Measurements from ENCODE around the gene SLC13A3.

SLC13A3 gene

DNA sequence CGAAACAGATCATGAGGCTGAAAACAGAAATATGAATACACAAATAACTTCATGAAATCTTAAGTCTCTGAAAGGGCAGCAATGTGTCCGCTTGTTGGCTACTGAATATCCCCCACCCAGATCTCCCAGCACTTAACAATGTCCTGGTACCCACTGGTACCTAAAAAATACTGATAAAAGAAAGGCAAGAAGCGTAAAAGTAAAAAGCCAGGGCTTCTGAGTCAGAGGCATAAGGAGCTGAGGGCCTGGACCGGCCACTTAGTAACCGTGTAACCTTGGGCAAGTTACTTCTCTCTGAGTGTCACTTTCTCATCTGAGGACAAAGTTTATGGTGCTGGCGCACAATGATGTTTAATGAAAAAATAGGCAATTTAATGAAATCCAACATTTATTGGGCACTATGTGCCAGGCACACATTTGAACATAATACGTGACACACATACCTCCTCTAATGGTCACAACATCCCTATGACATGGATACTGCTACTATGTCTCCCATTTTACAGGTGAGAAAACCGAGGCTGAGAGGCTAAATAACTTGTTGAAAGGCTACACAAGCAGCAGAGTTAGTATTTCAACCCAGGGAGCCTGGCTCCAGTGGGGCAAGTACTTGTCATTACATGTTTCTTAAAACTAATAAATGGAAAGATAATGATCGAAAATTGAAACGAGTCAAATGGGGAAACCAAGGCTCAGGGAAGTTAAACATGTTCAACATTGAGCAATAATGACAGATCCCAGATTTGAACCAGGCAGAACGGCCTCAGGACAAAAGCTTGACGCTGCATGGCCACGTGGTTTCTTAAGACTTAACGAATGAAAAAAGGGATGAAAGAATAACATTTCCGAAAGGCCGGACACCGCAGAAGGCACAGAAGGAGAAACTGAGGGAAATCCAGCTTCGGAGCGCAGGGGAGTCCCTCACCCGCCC, 37.2 kb upstream of the SLC13A3 start:
- peaks cover 40% of the 10 kb centered on the region for H3K4me1 ChIP-seq (ENCODE audit: control insufficient read depth, low read length)
- TF ChIP-seq, protein P1, sequence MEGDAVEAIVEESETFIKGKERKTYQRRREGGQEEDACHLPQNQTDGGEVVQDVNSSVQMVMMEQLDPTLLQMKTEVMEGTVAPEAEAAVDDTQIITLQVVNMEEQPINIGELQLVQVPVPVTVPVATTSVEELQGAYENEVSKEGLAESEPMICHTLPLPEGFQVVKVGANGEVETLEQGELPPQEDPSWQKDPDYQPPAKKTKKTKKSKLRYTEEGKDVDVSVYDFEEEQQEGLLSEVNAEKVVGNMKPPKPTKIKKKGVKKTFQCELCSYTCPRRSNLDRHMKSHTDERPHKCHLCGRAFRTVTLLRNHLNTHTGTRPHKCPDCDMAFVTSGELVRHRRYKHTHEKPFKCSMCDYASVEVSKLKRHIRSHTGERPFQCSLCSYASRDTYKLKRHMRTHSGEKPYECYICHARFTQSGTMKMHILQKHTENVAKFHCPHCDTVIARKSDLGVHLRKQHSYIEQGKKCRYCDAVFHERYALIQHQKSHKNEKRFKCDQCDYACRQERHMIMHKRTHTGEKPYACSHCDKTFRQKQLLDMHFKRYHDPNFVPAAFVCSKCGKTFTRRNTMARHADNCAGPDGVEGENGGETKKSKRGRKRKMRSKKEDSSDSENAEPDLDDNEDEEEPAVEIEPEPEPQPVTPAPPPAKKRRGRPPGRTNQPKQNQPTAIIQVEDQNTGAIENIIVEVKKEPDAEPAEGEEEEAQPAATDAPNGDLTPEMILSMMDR (IDR thresholded peaks at IDR 0.05; ENCODE audit: low read depth, low read length, poor library complexity, severe bottlenecking), result no peak
- no peak for TF ChIP-seq EZH2phosphoT487 (IDR thresholded peaks at IDR 0.05; ENCODE audit: borderline replicate concordance, low read length)
- no peaks in the 10 kb centered on the region for H3K27me3 ChIP-seq (ENCODE audit: control insufficient read depth, low read length)
- H3K4me2 ChIP-seq (ENCODE audit: low read length), result peak overlapping the region; percentile 78
- peak overlapping the region; percentile 58 for H3K27ac ChIP-seq (ENCODE audit: low read depth, low read length)
- peaks cover 22% of the 10 kb centered on the region; the same call in 1 of the 2 replicates for H4K20me1 ChIP-seq (ENCODE audit: control insufficient read depth, insufficient read depth, low read depth, low read length)
- H3K4me3 ChIP-seq (ENCODE audit: low read length), result peak overlapping the region; percentile 79
- H3K9me2 ChIP-seq (replicated peaks; ENCODE audit: control insufficient read depth, low read length), result no peaks in the 10 kb centered on the region
- H3K79me2 ChIP-seq (ENCODE audit: control insufficient read depth, low read length), result peaks cover 59% of the 10 kb centered on the region
- H3K9me3 ChIP-seq (ENCODE audit: control insufficient read depth, insufficient read depth, low read length), result no peaks in the 10 kb centered on the region
- peaks cover 51% of the 10 kb centered on the region for H3K36me3 ChIP-seq (ENCODE audit: control insufficient read depth, low read length)
- peaks cover 4% of the 10 kb centered on the region; the same call in 1 of the 2 replicates for H3F3A ChIP-seq (ENCODE audit: control insufficient read depth, insufficient read depth)

DNA sequence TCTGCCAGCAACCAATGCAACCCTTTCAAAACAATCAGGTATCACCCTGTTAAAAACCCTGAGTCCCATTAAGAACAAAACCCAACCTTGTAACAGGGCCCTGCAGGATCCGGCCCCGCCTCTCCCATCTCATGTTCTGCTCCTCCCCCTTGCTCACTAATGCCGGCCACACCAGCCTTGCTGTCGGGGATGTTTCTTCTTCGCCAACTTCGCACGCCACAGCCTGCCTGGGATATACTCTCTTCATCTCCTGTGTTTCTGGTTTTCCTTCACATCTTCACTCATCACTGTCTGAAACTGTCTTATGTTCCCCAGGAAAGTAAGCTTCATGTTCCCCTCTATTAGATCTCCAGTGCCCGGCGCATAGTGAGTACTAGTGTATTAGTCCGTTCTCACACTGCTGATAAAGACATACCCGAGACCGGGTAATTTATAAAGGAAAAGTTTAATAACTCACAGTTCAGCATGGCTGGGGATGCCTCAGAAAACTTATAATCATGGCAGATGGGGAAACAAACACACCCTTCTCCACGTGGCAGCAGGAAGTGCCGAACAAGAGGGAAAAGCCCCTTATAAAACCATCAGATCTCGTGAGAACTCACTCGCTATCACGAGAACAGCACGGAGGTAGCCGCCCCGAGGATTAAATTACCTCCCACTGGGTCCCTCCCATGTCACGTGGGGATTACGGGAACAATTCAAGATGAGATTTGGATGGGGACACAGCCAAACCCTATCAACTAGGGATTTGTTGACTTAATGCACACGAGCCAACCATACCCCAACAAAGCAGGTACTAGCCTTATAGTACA, 32.9 kb upstream of the SLC13A3 start:
- Histone ChIP-seq H4K20me1 (ENCODE audit: control insufficient read depth, insufficient read depth, low read depth, low read length) (peaks cover 22% of the 10 kb centered on the region; the same call in 1 of the 2 replicates), H3K9me2 (replicated peaks; ENCODE audit: control insufficient read depth, low read length) (no peaks in the 10 kb centered on the region), H3K36me3 (ENCODE audit: control insufficient read depth, low read length) (peaks cover 50% of the 10 kb centered on the region), H3K9me3 (ENCODE audit: control insufficient read depth, insufficient read depth, low read length) (no peaks in the 10 kb centered on the region), H3K27me3 (ENCODE audit: control insufficient read depth, low read length) (no peaks in the 10 kb centered on the region), H3F3A (ENCODE audit: control insufficient read depth, insufficient read depth) (peaks cover 12% of the 10 kb centered on the region), H3K4me1 (ENCODE audit: control insufficient read depth, low read length) (peaks cover 28% of the 10 kb centered on the region), H3K4me3 (ENCODE audit: low read length) (no peak overlapping the region), H3K27ac (ENCODE audit: low read depth, low read length) (no peak overlapping the region), H3K79me2 (ENCODE audit: control insufficient read depth, low read length) (peaks cover 58% of the 10 kb centered on the region), H3K4me2 (ENCODE audit: low read length) (no peak overlapping the region)
- TF ChIP-seq, protein P1 (IDR thresholded peaks at IDR 0.05; ENCODE audit: low read depth, low read length, poor library complexity, severe bottlenecking), result no peak
- TF ChIP-seq EZH2phosphoT487 (IDR thresholded peaks at IDR 0.05; ENCODE audit: borderline replicate concordance, low read length), result no peak

DNA sequence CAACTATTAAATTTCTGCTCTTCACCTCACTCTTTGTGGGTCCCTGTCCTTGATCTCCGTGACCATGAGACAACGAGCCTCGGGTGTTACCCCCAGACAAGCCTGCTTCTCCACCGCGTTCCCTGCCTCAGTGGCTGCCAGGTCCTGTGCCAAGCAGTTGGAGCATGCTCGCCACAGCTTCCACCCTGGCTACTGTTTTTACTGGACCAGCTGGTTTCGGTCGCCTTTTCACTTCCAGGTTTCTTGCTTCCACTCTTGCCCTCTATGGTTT, 32.3 kb upstream of the SLC13A3 start:
- Histone ChIP-seq H3K9me2 (replicated peaks; ENCODE audit: control insufficient read depth, low read length) (no peaks in the 10 kb centered on the region), H3F3A (ENCODE audit: control insufficient read depth, insufficient read depth) (peaks cover 12% of the 10 kb centered on the region), H3K9me3 (ENCODE audit: control insufficient read depth, insufficient read depth, low read length) (no peaks in the 10 kb centered on the region), H4K20me1 (ENCODE audit: control insufficient read depth, insufficient read depth, low read depth, low read length) (peaks cover 22% of the 10 kb centered on the region; the same call in 1 of the 2 replicates), H3K4me1 (ENCODE audit: control insufficient read depth, low read length) (peaks cover 28% of the 10 kb centered on the region), H3K4me2 (ENCODE audit: low read length) (no peak overlapping the region), H3K27me3 (ENCODE audit: control insufficient read depth, low read length) (no peaks in the 10 kb centered on the region), H3K4me3 (ENCODE audit: low read length) (no peak overlapping the region), H3K27ac (ENCODE audit: low read depth, low read length) (no peak overlapping the region), H3K79me2 (ENCODE audit: control insufficient read depth, low read length) (peaks cover 52% of the 10 kb centered on the region), H3K36me3 (ENCODE audit: control insufficient read depth, low read length) (peaks cover 48% of the 10 kb centered on the region)
- TF ChIP-seq, protein P1 (IDR thresholded peaks at IDR 0.05; ENCODE audit: low read depth, low read length, poor library complexity, severe bottlenecking), result no peak

Data from DOHH2 (cell line).